ENCODE data around the gene ADK.
"Not testable (repeated sequence)": the region's sequence is repeated elsewhere in the genome, so short reads cannot be mapped to it uniquely, and the experiment has no call there.

ADK gene

GRCh38 chr10:74306227-74306982 is 155.4 kb downstream of the ADK start:
- DNase-seq = no peak

GRCh38 chr10:74307061-74307651 is 156.1 kb downstream of the ADK start:
- DNase-seq = no peak

GRCh38 chr10:74310652-74311257 is 159.7 kb downstream of the ADK start:
- DNase-seq = no peak

- DNase-seq = no peak
Observed at GRCh38 chr10:74314166-74314565, 163.1 kb downstream of the ADK start.

- DNase-seq = no peak
Observed at GRCh38 chr10:74320026-74320425, 169.0 kb downstream of the ADK start.

- no peak for DNase-seq
Observed at GRCh38 chr10:74320717-74321116, 169.7 kb downstream of the ADK start.

- DNase-seq = no peak
Observed at GRCh38 chr10:74322141-74322540, 171.1 kb downstream of the ADK start.

GRCh38 chr10:74322565-74322964 is 171.5 kb downstream of the ADK start:
- DNase-seq = no peak

GRCh38 chr10:74328388-74328787 is 177.4 kb downstream of the ADK start:
- DNase-seq = no peak

GRCh38 chr10:74329873-74330272 is 178.9 kb downstream of the ADK start:
- DNase-seq = no peak

GRCh38 chr10:74330646-74331045 is 179.6 kb downstream of the ADK start:
- no peak for DNase-seq

- no peak for DNase-seq
Observed at GRCh38 chr10:74332398-74332797, 181.4 kb downstream of the ADK start.

- no peak for DNase-seq
Observed at GRCh38 chr10:74333174-74333573, 182.2 kb downstream of the ADK start.

GRCh38 chr10:74334221-74334620 is 183.2 kb downstream of the ADK start:
- DNase-seq = no peak

- no peak for DNase-seq
Observed at GRCh38 chr10:74335501-74335900, 184.5 kb downstream of the ADK start.

GRCh38 chr10:74337330-74338016 is 186.5 kb downstream of the ADK start:
- no peak for DNase-seq

- DNase-seq = no peak
Observed at GRCh38 chr10:74342991-74343390, 192.0 kb downstream of the ADK start.

- no peak for DNase-seq
Observed at GRCh38 chr10:74343804-74344203, 192.8 kb downstream of the ADK start.

- no peak for DNase-seq
Observed at GRCh38 chr10:74344306-74344705, 193.3 kb downstream of the ADK start.

GRCh38 chr10:74347522-74347921 is 196.5 kb downstream of the ADK start:
- no peak for DNase-seq

GRCh38 chr10:74353021-74353420 is 202.0 kb downstream of the ADK start:
- DNase-seq = not testable (repeated sequence)

- no peak for DNase-seq
Observed at GRCh38 chr10:74361678-74362077, 210.7 kb downstream of the ADK start.

GRCh38 chr10:74363727-74364126 is 212.7 kb downstream of the ADK start:
- DNase-seq = no peak

- no peak for DNase-seq
Observed at GRCh38 chr10:74365109-74365508, 214.1 kb downstream of the ADK start.

Data from activated CD8-positive, alpha-beta memory T cell treated with anti-CD3 and anti-CD28 coated beads, Interleukin-2, amount 50 U/mL, for 48 hours (primary cell).